H9 (cell line): Measurements from ENCODE around the gene METTL27. TPM values are rescaled to one million over a fixed set of nuclear protein-coding genes. Genes with fewer than 3 reads are reported as not detected.
"Not testable (repeated sequence)": the region's sequence is repeated elsewhere in the genome, so short reads cannot be mapped to it uniquely, and the experiment has no call there.

Experiments
- DNase-seq: peaks from one replicate; pipeline ENCODE4 v3.0.0-alpha.2; 2017
- H2AFZ ChIP-seq: one replicate; pipeline ENCODE4 v1.6.1; 2013; ENCODE audit warnings: mild to moderate bottlenecking, low read length, control low read depth, moderate library complexity
- H2AK5ac ChIP-seq: 2 replicates; pipeline ENCODE4 v1.6.1; 2013; ENCODE audit warnings: low read length, control low read depth, mixed read lengths; ENCODE audit not compliant: insufficient read length
- H2BK120ac ChIP-seq: one replicate; pipeline ENCODE4 v1.6.1; 2013; ENCODE audit warnings: low read depth, mild to moderate bottlenecking, low read length, control low read depth, inconsistent platforms; ENCODE audit not compliant: poor library complexity, severe bottlenecking
- H2BK12ac ChIP-seq: 2 replicates; pipeline ENCODE4 v1.6.1; 2013; ENCODE audit warnings: low read length, control low read depth, mixed read lengths, low read depth; ENCODE audit not compliant: insufficient read length
- H2BK15ac ChIP-seq: 2 replicates; pipeline ENCODE4 v1.6.1; 2013; ENCODE audit warnings: low read depth, low read length, control low read depth
- H2BK20ac ChIP-seq: one replicate; pipeline ENCODE4 v1.6.1; 2013; ENCODE audit warnings: low read depth, mild to moderate bottlenecking, low read length, control low read depth, inconsistent platforms; ENCODE audit not compliant: poor library complexity, severe bottlenecking
- H2BK5ac ChIP-seq: 2 replicates; pipeline ENCODE4 v1.6.1; 2013; ENCODE audit warnings: low read length, control low read depth, mixed read lengths; ENCODE audit not compliant: insufficient read length
- H3K14ac ChIP-seq: 2 replicates; pipeline ENCODE4 v1.6.1; 2013; ENCODE audit warnings: low read length, control low read depth; ENCODE audit not compliant: insufficient read depth
- H3K18ac ChIP-seq: 2 replicates; pipeline ENCODE4 v1.6.1; 2013; ENCODE audit warnings: low read depth, mild to moderate bottlenecking, mixed read lengths, low read length, control low read depth; ENCODE audit not compliant: insufficient read length
- H3K23ac ChIP-seq: 2 replicates; pipeline ENCODE4 v1.6.1; 2013; ENCODE audit warnings: low read length, control low read depth, mixed read lengths, low read depth; ENCODE audit not compliant: insufficient read length
- H3K23me2 ChIP-seq: 2 replicates; pipeline ENCODE4 v1.6.1; 2013; ENCODE audit warnings: low read depth, mild to moderate bottlenecking, mixed read lengths, low read length, control low read depth; ENCODE audit not compliant: insufficient read length, poor library complexity, severe bottlenecking
- H3K27ac ChIP-seq: 2 replicates; pipeline ENCODE4 v1.5.1; 2013; ENCODE audit warnings: low read length, control low read depth, mixed read lengths, low read depth; ENCODE audit not compliant: insufficient read length
- H3K27me3 ChIP-seq: 2 replicates; pipeline ENCODE4 v1.6.1; 2013; ENCODE audit warnings: low read length, control low read depth, inconsistent platforms; ENCODE audit not compliant: insufficient read depth
- H3K4ac ChIP-seq: 2 replicates; pipeline ENCODE4 v1.6.1; 2013; ENCODE audit warnings: low read depth, mild to moderate bottlenecking, control low read depth, inconsistent platforms, low read length, moderate library complexity
- H3K4me1 ChIP-seq: 2 replicates; pipeline ENCODE4 v1.6.1; 2013; ENCODE audit warnings: low read length, control low read depth, inconsistent platforms; ENCODE audit not compliant: insufficient read depth
- H3K4me2 ChIP-seq: 2 replicates; pipeline ENCODE4 v1.6.1; 2013; ENCODE audit warnings: low read length, control low read depth, mixed read lengths; ENCODE audit not compliant: insufficient read length, insufficient read depth
- H3K56ac ChIP-seq: 2 replicates; pipeline ENCODE4 v1.6.1; 2013; ENCODE audit warnings: low read depth, mild to moderate bottlenecking, mixed read lengths, low read length, control low read depth; ENCODE audit not compliant: insufficient read length
- H3K79me1 ChIP-seq: 2 replicates; pipeline ENCODE4 v1.6.1; 2013; ENCODE audit warnings: low read depth, mild to moderate bottlenecking, moderate library complexity, low read length, control low read depth, inconsistent platforms; ENCODE audit not compliant: insufficient read depth, poor library complexity, severe bottlenecking
- H3K79me2 ChIP-seq: 2 replicates; pipeline ENCODE4 v1.6.1; 2013; ENCODE audit warnings: low read length, control low read depth, inconsistent platforms; ENCODE audit not compliant: insufficient read depth
- H3K9ac ChIP-seq: 2 replicates; pipeline ENCODE4 v1.6.1; 2013; ENCODE audit warnings: low read length, control low read depth, mixed read lengths; ENCODE audit not compliant: insufficient read length; ENCODE audit errors: extremely low read depth
- H3K9me3 ChIP-seq: one replicate; pipeline ENCODE4 v1.6.1; 2013; ENCODE audit warnings: low read depth, low read length, inconsistent platforms; ENCODE audit not compliant: control insufficient read depth
- H3T11ph ChIP-seq: one replicate; pipeline ENCODE4 v1.6.1; 2013; ENCODE audit warnings: mild to moderate bottlenecking, low read length, control low read depth, inconsistent platforms
- H4K20me1 ChIP-seq: one replicate; pipeline ENCODE4 v1.6.1; 2013; ENCODE audit not compliant: control insufficient read depth, insufficient read length, insufficient read depth
- H4K5ac ChIP-seq: 2 replicates; pipeline ENCODE4 v1.6.1; 2013; ENCODE audit warnings: low read depth, mild to moderate bottlenecking, mixed read lengths, low read length, control low read depth; ENCODE audit not compliant: insufficient read length
- H4K8ac ChIP-seq: replicated peaks from 2 replicates; pipeline ENCODE4 v1.6.1; 2013; ENCODE audit warnings: low read length, control low read depth, mixed read lengths, low read depth; ENCODE audit not compliant: insufficient read length
- H4K91ac ChIP-seq: 2 replicates; pipeline ENCODE4 v1.6.1; 2013; ENCODE audit warnings: low read depth, mild to moderate bottlenecking, moderate library complexity, mixed read lengths, low read length, control low read depth; ENCODE audit not compliant: insufficient read length
- H3K27ac Mint-ChIP-seq, 3 experiments: 2 replicates in 2 of 3; 3 replicates in 1 of 3; pipeline ENCODE4 v1.8.0; 2020 to 2021; ENCODE audit warnings: mixed read lengths in 3 of 3, mild to moderate bottlenecking in 1 of 3, moderate library complexity in 1 of 3
- H3K27me3 Mint-ChIP-seq: 2 replicates; pipeline ENCODE4 v1.8.0; 2021; ENCODE audit warnings: low read depth, mild to moderate bottlenecking, moderate library complexity, mixed read lengths
- H3K36me3 Mint-ChIP-seq, 3 experiments: 2 replicates in 2 of 3; 3 replicates in 1 of 3; pipeline ENCODE4 v1.8.0; 2020 to 2021; ENCODE audit warnings: low read depth in 3 of 3, mixed read lengths in 3 of 3; ENCODE audit not compliant: insufficient read depth in 1 of 3
- H3K4me1 Mint-ChIP-seq, 2 experiments: 2 replicates each; pipeline ENCODE4 v1.8.0; 2020; ENCODE audit warnings: mixed read lengths in 2 of 2
- H3K4me3 Mint-ChIP-seq, 2 experiments: 2 replicates in 1 of 2; 3 replicates in 1 of 2; pipeline ENCODE4 v1.8.0; 2020 to 2021; ENCODE audit warnings: mild to moderate bottlenecking in 2 of 2, mixed read lengths in 2 of 2, moderate library complexity in 1 of 2
- H3K9me3 Mint-ChIP-seq, 2 experiments: 2 replicates in 1 of 2; 3 replicates in 1 of 2; pipeline ENCODE4 v1.8.0; 2020; ENCODE audit warnings: mild to moderate bottlenecking in 2 of 2, mixed read lengths in 2 of 2, moderate library complexity in 1 of 2
- WGBS: extraction: QIAGEN DNeasy Blood & Tissue Kit; methylation state at CpG from one replicate; pipeline ENCODE4 v1.1.7; 2013; ENCODE audit warnings: missing lambda C conversion rate, low lambda C conversion rate, mixed read lengths; ENCODE audit not compliant: insufficient read length; ENCODE audit errors: extremely low coverage; 5-methylcytosine and 5-hydroxymethylcytosine counted together
- total RNA-seq: library from RNA; stranded (reverse); gene quantifications from 2 replicates; pipeline ENCODE4 v1.2.1, GENCODE V29; 2021
- TF ChIP-seq, protein P1 (sequence below): fragments of 200-600 bp; sonication (generic); conservative IDR thresholded peaks from 3 replicates; pipeline ENCODE4 v1.8.0; 2021; ENCODE audit warnings: antibody characterized with exemption, mild to moderate bottlenecking

The METTL27 gene
- total RNA-seq, 1 experiment from 2014 or later: 13.5 TPM

DNA sequence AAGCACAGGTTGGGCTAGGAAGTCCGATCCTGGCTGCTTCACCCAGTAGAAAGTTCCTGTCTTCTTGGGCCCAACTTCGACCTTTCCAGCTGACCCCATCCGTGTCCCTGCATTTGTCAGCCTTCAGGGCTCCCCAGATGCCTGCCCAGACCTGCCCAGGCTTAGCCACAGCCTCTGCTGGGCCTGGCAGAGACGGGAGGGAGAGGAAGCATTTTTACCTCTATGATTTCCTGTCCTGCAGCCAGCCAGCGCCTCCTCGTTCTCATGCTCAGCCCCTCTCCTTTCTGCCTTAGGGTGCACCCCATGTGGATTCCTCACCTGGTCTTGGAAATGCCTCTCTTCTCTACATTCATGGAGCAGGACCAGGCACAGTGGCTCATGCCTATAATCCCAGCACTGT is 3.7 kb downstream of the METTL27 start:
- peaks cover under 1% of the 10 kb centered on the region for H3K27me3 Mint-ChIP-seq
- H4K20me1 ChIP-seq: no peaks in the 10 kb centered on the region
- no peak overlapping the region for H4K91ac ChIP-seq
- H3K9me3 ChIP-seq: no peaks in the 10 kb centered on the region
- no CpG with 5 or more reads among the region's 6 CpGs for WGBS
- H3T11ph ChIP-seq: no peak overlapping the region
- no peak overlapping the region for H3K18ac ChIP-seq
- H2BK15ac ChIP-seq: no peak overlapping the region
- TF ChIP-seq, protein P1, sequence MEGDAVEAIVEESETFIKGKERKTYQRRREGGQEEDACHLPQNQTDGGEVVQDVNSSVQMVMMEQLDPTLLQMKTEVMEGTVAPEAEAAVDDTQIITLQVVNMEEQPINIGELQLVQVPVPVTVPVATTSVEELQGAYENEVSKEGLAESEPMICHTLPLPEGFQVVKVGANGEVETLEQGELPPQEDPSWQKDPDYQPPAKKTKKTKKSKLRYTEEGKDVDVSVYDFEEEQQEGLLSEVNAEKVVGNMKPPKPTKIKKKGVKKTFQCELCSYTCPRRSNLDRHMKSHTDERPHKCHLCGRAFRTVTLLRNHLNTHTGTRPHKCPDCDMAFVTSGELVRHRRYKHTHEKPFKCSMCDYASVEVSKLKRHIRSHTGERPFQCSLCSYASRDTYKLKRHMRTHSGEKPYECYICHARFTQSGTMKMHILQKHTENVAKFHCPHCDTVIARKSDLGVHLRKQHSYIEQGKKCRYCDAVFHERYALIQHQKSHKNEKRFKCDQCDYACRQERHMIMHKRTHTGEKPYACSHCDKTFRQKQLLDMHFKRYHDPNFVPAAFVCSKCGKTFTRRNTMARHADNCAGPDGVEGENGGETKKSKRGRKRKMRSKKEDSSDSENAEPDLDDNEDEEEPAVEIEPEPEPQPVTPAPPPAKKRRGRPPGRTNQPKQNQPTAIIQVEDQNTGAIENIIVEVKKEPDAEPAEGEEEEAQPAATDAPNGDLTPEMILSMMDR: no peak
- no peak overlapping the region for H3K4me3 Mint-ChIP-seq
- peak overlapping the region; percentile 2 to 67 (median 57); a peak in 4 of 7 replicates for H3K27ac Mint-ChIP-seq
- no peak overlapping the region for H2BK5ac ChIP-seq
- peaks cover 10 to 16% of the 10 kb centered on the region in 2 experiments for H3K4me1 Mint-ChIP-seq
- H3K79me2 ChIP-seq: no peaks in the 10 kb centered on the region
- H4K5ac ChIP-seq: no peak overlapping the region
- no peak overlapping the region for H3K27ac ChIP-seq
- H2AK5ac ChIP-seq: no peak overlapping the region
- no peak overlapping the region for H3K9ac ChIP-seq
- no peak for DNase-seq
- H3K79me1 ChIP-seq: no peaks in the 10 kb centered on the region
- H4K8ac ChIP-seq: no peak overlapping the region
- no peak overlapping the region for H3K14ac ChIP-seq
- H3K23ac ChIP-seq: no peak overlapping the region
- H2BK20ac ChIP-seq: no peak overlapping the region
- no peak overlapping the region for H2BK120ac ChIP-seq
- H3K27me3 ChIP-seq: no peaks in the 10 kb centered on the region
- no peak overlapping the region for H2BK12ac ChIP-seq
- no peak overlapping the region for H3K4ac ChIP-seq
- no peak overlapping the region for H2AFZ ChIP-seq
- H3K4me1 ChIP-seq: peaks cover under 1% of the 10 kb centered on the region
- no peak overlapping the region for H3K56ac ChIP-seq
- peaks cover under 1 to 18% (median under 1%) of the 10 kb centered on the region in 3 experiments; a peak in 4 of 7 replicates for H3K36me3 Mint-ChIP-seq
- peaks cover 3% of the 10 kb centered on the region for H3K23me2 ChIP-seq
- no peak overlapping the region for H3K4me2 ChIP-seq
- H3K9me3 Mint-ChIP-seq: peaks cover 0 to under 1% of the 10 kb centered on the region in 2 experiments; a peak in 3 of 5 replicates

DNA sequence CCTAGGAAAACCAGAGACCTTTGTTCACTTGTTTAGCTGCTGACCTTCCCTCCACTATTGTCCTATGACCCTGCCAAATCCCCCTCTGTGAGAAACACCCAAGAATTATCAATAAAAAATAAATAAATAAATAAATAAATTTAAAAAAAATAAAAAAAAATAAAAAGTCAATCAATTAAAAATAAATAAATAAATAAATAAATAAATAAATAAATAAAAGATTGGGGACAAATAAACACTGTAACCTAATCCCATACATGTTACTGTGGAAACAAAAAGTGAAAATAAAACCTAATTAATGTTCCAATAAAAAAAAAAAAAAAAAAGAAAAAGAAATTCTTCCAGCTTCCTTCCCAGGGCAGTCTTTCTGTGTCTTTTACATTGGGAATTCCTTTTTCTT is 5.1 kb downstream of the METTL27 start:
- not testable (repeated sequence) for H4K91ac ChIP-seq, H3T11ph ChIP-seq, H3K18ac ChIP-seq, DNase-seq, H3K9me3 ChIP-seq, H3K79me1 ChIP-seq, H3K14ac ChIP-seq, H2AK5ac ChIP-seq, H3K23ac ChIP-seq, H3K4me3 Mint-ChIP-seq, H3K4ac ChIP-seq, H3K27ac ChIP-seq, H3K9ac ChIP-seq, H2BK120ac ChIP-seq, H3K79me2 ChIP-seq, H2BK15ac ChIP-seq, H4K20me1 ChIP-seq, H3K4me1 ChIP-seq, H3K27me3 Mint-ChIP-seq, H3K9me3 Mint-ChIP-seq, H3K23me2 ChIP-seq, H4K5ac ChIP-seq, H3K4me2 ChIP-seq, H2BK5ac ChIP-seq, H3K27me3 ChIP-seq, H2BK12ac ChIP-seq, H2AFZ ChIP-seq, H4K8ac ChIP-seq, H2BK20ac ChIP-seq, H3K27ac Mint-ChIP-seq, H3K56ac ChIP-seq
- peaks cover 2 to 18% (median 5%) of the 10 kb centered on the region in 3 experiments; a peak in 4 of 7 replicates for H3K36me3 Mint-ChIP-seq
- peaks cover 19 to 29% of the 10 kb centered on the region in 2 experiments for H3K4me1 Mint-ChIP-seq
